Iris pigment epithelial cell (primary cell): ENCODE results near the gene CACYBP.
A peak's percentile ranks its signal among the peaks of the same experiment; 100 is the strongest.

Experiments used
- DNase-seq: peaks from one replicate; pipeline ENCODE4 v3.0.0-alpha.2; 2011; ENCODE audit warnings: low read depth

The CACYBP gene, protein sequence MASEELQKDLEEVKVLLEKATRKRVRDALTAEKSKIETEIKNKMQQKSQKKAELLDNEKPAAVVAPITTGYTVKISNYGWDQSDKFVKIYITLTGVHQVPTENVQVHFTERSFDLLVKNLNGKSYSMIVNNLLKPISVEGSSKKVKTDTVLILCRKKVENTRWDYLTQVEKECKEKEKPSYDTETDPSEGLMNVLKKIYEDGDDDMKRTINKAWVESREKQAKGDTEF

DNA sequence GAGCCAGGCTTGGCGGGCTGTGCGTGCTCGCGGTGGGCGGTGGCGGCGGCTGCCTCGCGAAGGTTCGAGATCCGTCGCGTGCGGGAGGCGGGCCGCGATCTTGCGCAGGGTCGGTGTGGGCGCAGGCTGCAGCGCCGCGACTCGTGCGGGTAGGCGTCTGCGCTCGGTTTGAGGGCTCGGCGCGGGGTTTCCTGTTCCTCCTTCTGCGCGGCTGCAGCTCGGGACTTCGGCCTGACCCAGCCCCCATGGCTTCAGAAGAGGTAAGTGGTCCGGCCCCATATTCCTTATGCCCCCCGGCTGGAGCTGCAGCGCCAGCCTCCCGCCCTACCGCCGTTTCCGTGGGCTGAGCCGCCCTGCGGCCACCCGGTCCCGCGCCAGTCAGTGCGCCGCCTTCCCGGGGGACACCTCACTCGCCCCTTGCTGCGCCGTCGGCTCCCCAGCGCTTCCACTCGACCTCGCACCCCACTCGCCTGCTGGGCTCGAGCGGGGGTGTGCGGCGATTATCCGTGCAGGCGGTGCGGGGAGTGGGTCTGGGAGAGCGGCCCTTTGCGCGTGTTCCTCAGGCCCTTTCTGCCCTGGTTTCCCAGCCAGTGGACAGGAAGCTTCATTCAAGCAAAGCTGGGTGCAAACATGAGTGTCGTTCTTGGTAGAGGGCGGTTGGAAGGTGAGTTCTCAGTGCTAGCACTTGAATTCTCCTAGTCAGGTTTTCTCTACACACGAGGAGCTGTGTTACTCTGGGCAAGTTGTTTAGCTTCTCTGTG is at the start of gene CACYBP:
Gene CACYBP, plus strand, starts transcription at position 12 of the 761 bp plus-strand sequence. Its CDS starts 234 bp downstream, at position 246.
- DNase-seq = peak; percentile 48

DNA sequence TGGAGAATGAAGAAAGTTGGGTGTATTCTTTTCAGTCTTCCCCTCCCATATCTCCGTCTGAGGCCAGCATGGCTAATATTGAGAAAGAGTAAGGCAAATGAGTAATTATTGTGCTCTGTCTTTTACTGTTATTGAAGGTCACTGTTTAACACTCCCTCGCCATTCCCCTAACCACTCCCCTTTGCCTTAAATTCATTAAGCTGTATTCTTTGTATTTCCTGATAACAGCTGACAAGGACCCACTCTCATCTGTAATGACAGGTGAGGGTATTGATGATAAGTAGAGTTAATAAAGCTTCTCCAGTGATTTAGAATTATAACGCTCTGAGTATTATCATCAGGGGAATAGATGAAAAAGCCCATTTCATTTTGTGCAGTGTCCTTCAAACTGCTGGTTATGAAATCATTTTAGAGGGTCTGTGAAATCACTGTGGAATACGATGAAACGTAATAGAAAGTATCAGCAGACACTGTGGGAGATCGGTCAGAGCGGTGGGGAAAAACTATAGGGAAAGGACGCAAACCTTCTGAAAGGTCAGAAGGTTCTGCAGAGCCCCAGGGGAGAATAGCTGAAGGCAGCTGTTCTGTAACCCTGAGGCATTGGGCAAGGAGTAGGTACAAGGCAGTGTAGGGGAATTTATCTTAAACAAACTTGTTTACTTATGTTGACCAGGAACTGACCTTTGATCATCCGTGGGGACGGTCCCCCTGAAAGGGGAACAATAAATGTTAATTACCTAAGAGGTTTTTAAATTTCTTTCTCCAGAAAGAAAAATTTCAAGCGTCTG is 46.3 kb upstream of the CACYBP start:
- no peak for DNase-seq

DNA sequence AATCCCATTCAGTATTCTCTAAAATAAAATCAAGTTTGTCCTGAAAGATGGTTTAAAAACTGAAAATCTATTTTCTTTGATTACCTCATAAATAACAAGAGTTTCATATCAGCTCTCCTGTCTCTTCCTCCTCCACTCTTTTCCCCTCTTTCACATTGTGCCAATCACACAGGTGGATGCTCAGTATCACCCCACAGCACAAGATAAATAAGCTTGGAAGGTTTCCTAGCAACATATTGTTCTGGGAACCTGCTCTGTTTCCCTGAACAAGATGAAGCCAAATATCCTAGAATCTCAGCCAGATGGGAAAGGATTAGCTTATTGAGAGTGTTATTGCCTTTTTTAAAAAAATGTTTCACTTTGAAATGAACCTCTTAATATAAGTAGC is 45.7 kb upstream of the CACYBP start:
- DNase-seq = no peak

DNA sequence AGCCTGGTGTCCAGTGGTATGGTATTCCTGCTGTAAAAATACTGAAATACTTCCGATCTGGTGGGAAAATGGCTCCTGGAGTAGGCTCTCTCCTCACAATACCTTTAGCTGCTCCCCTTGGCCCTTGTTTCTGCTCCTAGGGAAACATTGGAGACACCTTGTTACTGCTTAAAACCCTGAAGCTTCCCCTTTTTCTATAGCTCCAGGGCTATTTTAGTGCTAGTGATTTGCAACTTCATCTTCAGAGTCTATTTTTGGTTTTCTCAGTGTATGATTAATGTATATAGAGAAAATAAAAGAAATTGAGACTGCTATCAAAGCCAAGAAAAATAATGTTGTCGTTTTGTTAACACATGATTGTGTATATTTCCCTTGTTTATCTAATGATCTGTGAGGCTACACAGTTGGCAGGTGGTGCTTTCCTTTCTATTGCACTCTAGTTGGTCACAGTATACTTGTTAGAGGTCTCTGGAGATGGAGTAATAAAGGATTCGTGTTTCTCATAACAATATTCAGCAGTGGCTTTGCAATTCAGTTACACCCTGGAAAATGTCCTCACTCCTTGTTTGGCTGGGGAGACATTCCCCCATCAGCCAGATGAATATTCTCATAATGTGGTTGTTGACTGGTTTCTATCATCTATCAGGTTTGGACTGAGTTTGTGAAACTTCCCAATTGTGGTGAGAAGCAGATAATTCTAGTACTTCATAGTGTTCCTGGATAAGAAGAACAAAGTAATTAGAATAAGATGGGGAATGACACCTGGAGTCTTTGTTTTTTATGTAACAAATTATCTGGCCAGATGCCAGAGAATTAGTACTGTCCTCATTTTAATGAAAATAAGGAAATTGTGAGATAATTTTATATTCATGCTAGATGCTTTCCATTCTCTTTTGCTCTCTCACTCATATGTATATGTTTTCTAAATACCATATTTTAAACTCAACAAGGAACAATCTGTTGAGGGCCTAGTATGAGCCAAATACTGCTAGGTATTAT is 44.8 kb upstream of the CACYBP start:
- no peak for DNase-seq

DNA sequence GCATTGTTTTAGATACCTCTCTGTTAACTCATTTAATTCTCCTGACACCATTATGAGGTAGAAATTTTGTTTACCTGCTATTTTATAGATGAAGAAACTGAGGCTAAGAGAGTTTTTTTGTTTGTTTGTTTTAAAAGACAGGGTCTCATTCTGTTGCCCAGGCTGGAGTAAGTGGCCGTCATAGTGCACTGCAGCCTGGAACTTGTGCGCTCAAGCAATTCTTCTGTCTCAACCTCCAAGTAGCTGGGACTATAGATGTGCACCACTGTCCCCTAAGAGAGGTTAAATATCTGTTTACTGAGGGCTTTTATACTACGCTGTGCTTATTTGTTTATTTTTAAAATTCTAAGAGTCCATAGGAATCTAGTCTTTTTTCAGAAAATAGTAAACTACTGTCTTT is 43.7 kb upstream of the CACYBP start:
- DNase-seq = no peak

DNA sequence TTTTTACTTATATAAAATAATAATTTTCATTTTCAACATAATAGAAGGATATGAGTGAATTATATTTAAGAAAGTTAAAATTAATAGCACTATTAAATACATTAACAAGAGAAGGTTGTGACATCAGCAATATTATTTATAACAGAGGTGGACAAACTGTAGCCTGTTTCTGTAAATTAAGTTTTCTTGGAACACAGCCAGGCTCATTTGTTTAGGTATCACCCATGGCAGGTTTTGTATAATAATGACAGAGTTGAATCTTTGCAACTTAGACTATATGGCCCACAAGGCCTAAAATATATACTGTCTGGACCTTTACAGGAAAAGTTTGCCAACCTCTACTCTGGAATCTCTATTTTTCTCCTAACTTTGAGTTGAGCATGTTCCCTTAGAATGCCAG is 42.8 kb upstream of the CACYBP start:
- no peak for DNase-seq

DNA sequence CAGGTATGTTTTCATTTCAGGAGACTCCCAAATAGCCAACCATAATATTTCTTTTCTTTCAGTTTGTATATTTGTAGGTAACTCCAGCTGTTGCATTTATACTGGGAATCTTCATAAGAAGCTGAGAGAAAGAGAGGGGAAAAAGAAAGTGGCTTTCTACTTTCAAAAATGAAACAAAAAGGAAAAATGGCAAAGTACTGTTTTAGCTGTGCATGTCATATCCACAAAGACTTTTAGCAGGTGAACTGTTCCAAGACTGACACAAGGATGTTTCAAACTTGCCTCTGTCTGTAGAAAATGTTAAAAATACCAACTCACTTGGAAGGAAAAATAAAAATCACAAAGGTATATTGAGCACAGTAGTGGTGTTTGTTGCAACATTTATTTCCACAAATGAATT is 41.9 kb upstream of the CACYBP start:
- DNase-seq = no peak

DNA sequence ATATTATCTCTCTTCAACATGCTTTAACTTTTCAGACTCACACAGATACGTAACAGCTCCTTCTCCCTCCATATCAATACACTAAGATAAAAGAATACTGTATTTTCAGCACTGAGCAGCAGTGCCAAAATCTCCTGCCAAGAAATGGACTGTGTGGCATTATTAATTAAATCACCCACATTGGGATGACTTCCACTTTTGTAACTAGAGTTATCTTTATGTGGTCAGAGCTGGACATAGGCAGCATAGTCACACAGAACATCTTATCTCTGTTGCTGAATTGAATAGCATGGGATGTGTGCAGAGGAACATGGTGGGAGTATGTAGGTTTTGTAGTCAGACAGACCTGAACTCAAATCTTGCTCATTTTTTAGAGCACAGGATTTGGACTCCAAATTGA is 41.4 kb upstream of the CACYBP start:
- no peak for DNase-seq

DNA sequence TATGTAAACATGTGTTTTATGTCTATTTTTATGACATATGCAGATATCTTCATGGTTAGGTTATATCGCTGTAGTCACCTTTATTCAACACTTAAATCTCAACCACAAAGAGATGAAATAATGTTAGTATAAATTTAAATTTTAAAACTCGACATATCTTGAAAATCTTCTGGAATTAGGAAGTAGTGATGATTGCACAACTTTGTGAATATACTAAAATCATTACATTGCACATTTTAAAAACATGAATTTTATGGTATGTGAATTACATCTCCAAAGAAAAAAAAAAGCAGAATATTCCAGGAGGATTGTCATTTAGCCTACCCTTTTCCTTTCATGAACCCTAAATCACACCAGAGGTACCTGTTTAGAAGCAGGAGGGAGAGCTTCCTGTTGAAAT is 39.4 kb upstream of the CACYBP start:
- no peak for DNase-seq

DNA sequence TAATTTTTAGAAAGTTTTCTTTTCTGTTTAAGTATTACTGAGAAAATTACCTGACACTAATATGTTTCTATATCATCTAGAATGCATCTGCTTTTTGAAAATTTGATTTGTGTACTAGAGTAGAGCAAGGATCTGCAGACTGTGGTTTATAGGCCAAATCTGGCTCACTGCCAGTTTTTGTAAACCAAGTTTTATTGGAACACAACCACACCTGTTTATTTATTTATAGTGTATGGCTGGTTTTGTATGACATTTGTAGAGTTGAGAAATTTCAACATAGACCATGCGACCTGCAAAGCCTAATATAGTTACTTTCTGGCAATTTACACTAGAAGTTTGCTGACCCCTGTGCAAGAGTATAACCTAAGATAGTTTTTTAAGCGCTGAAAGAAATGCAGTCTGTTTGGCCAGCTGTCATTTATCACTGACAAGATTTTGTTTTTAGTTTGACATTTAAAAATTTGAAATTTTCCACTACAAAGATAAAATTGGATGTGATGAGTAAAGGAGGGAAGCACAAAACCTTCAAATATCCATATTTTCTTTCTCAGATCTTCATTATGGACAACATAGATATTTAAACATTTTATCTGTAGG is 36.1 kb upstream of the CACYBP start:
- DNase-seq = no peak

DNA sequence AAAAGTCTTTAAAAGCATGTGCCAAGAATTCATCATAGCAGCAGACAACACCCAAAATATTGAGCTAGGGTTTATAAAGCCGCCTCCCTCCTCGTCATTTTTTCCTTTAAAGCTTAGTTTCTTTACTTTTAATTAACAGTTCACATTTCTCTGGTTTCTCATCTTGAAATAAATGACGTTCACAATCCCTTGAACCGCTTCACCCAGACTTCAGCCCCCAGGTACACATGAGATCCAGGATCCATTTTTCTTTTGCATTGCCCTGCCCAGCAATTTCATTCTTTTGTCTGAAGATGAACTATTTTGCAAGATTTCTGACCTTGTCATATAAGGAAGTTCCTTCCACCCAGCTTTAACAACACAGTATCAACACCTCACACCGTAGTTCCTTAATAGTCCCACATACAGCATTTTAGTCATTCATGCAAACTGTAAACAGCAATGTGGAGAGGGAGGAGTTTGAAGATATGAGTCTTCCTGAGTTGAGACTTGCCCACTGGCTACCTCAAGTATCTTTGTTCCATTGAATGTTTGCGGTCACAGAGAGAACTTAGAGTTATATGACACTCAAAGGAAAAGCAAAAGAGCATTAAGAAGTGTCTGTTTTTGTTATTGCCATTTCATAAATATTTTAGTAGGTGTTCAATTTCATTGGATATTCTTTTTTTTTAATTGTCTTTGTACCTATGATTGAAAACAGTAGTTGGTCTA is 35.3 kb upstream of the CACYBP start:
- peak; percentile 61 for DNase-seq

DNA sequence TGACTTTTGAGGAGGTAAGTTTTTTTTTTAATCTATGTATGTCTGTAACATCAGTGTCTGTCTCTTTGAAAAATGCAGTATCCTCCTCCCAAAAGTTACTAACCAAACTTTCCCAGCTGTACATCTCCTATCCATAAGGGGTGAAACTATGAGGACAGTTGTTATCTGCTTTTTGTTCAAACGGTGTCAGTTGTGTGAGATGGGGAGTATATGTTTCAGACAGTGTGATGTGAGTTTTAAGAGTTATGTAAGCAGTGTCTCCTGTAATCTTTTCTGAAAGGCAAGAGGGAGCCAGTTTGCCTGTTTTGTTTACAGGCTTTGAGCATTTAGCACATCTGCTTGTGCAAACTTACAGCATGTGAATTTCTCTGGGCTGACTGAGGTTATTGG is 34.8 kb upstream of the CACYBP start:
- peak; percentile 70 for DNase-seq

DNA sequence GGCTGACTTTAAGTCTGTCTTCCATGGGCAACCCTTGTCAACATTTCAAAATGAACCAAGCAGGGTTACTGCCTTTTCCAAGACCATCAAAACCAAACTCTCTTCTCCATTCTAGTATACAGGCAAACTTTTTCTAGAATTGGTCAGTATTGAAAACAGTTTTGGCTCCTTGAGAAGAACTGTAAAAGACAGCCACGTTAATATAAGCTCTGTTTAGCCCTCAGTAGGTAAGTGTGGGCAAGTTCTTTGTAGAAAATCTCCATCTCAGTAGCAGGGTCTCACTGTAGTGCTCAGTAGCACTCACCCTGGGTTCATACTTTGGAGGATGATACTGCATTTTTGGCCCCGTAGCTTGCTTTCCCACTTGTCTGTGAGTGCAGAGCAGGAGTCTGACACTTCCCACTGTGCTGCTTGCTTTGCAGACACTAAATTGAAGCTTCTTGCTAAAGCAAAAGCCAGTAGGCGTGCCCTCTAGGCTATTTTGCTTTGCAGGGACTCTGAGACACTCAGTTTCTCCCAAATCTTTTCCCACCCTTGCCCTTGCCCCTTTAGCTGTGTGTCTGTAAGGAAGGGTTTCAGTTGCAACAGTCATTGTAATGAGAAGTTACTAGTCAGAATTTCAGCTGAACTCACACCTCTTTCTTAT is 34.3 kb upstream of the CACYBP start:
- DNase-seq = no peak

DNA sequence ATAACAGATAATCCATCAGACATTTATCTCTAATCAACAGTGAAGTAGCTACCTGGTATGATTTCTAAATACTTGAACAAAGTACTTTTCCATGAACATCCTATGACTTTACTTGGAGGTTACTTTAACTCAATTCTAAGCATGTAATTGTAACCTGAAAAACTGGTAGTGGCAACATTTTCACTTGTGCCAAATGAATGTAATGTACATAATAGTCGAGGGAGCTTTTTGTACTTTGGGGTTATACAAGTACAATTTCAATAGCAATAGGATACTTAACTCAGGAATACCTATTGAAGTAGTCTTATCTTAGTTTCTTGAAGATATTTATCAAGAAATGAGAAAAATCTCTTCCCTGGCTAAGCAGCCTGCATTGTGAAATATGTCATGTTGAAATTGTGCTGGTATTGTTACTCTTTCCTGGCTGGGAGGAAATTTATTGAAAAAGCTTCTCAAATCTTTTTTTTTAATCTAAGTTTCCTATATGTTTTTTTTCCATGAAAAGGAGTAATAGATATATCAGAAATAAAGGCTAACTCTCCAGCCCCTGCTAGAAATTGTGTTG is 33.7 kb upstream of the CACYBP start:
- peak; percentile 72 for DNase-seq

DNA sequence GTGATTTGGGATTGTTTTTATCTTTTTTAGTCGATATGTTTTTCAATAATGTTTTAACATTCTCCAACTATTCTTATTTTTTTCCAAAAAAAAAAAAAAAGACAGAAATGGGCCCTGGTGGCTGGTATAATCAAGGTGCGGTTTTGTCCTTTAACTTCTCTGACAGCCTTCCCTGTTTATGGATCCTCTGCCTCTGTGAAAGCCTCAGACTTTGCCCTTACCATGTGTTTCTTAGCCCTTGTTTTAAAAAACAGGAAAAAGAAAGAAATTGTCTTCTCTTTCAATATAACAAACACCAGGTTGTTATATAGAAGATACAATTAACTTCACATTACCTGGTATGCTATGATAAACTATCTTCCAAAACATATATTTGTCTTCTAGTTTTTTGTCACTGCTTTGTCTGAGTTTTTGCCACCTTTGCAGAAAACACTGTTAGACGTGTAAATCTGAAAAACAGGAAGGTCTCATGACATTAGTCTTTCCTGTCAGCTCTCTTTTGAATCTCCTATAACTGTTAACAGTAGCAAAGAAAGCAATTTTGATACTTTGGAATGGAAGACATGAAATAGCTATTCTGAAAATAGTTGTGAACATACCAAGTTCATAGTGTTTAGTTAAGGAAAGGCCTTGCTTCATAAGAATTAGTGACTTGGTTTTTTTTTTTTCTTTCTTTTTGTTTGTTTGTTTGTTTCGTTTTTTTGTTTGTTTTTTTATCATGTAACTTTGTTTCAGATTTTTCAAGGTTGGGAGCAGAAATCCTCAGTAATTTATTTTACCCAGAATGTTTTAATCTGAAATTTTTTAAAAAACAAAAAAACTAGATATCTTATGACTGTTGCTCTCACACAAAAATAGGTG is 31.7 kb upstream of the CACYBP start:
- no peak for DNase-seq

DNA sequence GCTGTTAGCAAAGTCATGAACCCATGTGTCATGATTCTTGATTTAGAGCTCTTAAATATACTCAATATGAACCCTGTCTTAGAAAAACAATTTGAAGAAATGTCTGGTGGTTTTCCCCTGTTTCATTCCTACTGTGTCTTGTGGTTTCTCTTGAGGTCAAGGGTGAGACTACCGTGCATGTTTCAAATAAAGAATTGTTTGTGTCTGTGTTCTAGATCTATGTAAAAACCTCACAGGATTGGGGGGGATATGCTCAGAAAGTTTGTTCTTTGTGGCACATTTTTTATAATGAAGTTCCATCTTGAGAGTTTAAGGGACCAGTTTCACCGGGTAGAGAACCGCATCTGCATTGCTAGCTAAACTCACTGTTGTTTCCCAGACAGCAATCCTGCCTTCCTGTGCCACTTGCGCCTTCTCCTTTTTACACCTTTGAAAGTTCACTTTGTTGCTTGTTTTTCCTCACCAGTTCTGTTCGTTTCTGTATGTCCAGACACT is 30.9 kb upstream of the CACYBP start:
- DNase-seq = peak; percentile 97

DNA sequence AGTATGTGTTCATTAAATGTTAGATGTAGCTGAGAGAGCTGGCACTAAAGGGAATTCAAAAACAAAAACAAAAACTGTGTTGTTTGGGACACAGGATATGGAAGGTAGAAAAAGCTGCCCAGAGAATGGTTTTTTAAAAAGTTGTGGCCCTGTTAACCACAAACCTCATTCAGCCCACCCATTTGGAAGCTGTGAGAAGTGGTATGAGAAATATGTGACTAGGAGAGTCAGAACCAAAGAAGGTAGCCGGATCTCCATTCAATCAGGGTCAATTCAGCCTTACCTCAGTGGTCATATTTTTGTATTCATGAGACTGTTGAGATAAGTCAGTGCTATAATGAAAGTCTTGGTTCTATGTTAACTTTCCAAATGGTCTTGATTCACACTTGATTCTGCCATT is 29.8 kb upstream of the CACYBP start:
- DNase-seq = peak; percentile 73

DNA sequence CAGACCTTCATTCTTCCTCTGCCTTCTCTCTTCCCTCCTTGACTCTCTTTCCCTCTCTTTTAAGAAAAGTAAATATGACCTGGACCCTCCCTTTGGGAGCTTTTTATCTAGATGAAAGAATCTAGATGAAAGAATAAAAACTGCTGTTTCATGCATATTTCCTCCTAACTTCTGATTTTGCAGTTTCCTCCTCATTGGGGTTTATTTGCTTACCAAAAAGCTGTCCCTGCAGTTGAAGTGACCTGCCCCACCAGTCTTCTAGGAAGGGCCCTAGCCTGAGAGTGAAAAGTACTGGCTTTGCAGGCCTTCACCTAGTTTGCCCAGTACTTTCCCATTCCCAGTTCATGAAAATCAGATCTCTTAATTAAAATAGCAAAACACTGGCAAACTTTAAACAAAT is 28.3 kb upstream of the CACYBP start:
- DNase-seq = no peak

DNA sequence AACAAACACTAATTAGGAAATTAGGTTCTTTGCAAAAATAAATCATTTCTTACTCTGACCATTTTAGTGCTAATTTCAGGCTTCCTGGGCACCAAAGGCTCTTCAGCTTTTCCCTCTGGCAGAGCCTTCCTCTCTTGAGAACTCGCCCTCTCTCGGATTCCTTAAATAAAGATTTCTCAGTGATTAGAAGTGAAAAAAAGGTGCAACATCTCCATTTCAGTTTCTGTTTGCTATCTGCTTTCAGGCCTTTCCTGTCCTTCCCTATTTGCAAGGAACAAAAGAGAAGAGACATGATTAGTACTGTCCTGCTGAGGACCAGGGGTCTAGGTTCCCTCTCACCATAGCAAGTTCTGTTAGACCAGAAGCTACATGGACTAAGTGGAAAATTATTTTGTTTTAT is 27.8 kb upstream of the CACYBP start:
- no peak for DNase-seq
